GM19328 (cell line): ENCODE measurements around the gene RSPRY1.
A peak's percentile ranks its signal among the peaks of the same experiment; 100 is the strongest.
"Not testable (repeated sequence)": the region's sequence is repeated elsewhere in the genome, so short reads cannot be mapped to it uniquely, and the experiment has no call there.

Source experiments
- ATAC-seq: cut with Tn5 transposase; IDR thresholded peaks from one replicate; pipeline ENCODE4 v1.9.1; 2021; ENCODE audit warnings: mild to moderate bottlenecking, moderate library complexity; ENCODE audit not compliant: unreplicated experiment

Gene RSPRY1

DNA sequence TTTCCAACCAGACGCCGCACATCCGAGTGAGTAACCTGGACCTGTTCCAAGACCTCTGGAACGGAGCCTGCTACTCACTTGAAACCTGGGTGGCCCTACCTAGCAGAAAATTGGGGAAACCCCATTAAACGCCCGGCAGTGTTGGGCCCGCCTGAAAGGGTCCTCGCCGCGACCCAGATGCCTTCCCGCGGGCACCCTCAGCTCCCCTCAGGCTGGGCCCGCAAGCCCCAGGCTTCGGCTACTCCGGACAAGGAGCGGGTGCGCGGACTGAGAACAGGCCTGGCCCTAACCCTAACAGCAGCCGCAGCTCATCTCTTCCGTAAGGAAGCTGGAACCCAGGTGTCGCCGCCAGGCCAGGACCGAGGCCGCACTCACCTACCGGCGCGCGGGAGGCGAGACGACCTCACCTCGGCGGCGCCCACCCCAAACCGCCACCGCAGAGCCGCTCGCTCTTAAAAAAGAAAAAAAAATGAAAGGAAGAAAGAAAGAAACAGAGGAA lies 634 bp upstream of the RSPRY1 start:
- peak; percentile 30 for ATAC-seq

DNA sequence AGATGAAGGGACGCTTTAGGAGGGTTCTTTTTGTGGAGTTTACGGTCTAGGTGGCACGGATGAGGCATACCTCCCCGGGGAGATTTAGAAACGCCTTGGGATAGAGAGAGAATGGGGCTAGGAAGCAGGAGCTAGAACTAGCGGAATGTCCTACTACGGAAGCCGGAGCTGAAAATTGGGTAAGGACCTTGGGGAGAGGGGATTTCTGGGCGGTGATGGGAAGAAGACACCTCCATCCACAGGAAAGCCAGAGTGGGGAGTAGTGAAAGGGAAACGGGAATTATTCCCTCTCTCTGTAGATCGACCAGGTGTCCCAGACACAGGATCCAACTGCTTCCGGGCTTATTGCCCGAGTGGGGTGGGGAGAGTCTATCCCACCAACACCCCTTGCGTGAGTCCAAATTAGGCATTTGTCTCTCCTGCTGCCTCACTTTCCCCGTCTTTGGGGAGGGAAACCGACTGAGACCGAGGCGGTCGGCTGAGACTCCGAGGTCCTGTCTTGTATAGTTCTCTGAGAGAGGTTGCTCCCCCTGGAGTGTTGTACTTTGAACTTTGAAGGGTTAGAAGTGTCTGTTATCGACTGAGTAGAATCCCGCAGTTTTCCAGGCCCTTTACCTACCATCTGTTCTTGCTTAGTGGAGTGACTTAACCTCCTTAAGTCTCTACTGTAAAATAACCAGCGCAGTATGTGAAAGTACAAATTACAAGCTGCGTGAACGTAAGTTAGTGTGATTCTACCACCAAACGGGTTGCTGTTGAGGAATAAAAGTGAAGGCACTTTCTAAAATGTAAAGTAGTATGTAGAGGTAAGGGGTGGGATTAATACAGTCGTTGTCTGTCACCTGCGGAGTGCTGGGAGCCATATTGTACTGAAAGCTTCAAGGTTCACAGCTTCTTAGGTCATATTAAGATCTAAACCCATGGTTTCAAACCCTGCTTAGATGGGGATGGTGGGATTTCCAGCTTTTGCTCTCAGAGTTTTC lies 1.0 kb downstream of the RSPRY1 start:
- no peak for ATAC-seq

DNA sequence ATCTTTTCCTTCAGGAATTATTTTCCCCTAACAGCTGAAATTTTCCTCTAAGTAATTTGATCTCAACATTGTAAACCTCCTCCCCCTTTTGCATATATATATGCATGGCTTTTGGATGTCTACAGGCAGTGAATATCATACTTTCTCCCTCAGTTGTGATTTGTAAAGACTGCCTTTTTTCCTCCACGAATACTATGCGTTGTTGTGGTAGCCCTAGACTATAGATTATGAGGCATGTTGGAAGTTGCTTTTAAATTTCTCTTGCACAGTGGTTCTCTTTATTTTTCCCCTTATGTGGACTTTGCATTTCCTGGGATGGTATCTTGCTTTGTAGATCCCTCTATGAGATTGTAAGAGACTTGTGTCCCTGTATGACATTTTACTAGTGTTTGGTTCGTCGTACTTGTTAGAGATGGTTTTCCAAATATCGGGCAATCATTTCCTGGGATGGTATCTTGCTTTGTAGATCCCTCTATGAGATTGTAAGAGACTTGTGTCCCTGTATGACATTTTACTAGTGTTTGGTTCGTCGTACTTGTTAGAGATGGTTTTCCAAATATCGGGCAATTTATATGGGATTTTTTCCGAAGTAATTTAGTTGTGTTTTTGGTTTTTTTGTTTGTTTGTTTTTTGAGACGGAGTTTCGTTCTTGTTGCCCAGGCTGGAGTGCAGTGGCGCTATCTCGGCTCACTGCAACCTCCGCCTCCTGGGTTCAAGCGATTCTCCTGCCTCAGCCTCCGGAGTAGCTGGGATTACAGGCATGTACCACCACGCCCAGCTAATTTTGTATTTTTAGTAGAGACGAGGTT lies 2.0 kb downstream of the RSPRY1 start:
- ATAC-seq = not testable (repeated sequence)

DNA sequence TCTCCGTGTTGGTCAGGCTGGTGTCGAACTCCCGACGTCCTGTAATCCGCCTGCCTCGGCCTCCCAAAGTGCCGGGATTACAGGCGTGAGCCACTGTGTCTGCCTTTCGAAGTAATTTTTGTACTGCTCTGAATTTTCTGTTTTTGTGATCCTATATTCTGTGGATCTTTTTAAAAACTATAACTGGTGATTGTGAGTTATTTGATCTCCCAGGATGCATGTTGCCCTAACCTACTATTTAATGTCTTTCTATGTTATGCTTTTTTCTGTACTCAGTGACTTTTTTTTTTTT lies 2.5 kb downstream of the RSPRY1 start:
- no peak for ATAC-seq

DNA sequence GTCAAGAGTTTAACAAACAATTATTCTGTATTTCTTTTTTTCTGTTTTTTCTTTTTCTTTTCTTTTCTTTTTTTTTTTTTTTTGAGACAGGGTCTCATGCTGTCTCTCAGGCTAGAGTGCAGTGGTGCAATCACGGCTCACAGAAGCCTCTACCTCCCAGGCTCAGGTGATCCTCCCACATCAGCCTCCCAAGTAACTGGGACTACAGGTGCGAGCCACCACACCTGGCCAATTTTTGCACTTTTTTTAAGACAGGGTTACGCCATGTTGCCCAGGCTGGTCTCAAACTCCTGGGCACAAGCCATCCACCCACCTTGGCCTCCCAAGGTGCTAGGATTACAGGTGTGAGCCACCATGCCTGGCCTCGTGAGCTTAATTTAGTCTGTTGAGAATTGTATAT lies 3.4 kb downstream of the RSPRY1 start:
- not testable (repeated sequence) for ATAC-seq

DNA sequence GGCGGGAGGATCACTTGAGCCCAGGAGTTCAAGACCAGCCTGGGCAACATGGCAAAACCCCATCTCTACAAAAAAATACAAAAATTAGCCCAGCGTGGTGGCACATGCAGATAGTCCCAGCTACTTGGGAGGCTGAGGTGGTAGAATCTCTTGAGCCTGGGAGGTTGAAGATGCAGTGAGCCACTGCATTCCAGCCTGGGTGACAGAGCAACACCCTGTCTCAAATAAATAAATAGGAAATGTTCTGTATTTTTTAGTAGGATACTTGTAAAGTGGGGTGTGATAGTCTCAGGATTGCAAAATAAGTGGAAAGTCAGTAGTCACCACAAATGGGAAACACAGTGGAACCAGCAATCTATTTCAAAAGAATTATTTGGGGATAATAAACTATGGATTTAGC lies 4.0 kb downstream of the RSPRY1 start:
- no peak for ATAC-seq

DNA sequence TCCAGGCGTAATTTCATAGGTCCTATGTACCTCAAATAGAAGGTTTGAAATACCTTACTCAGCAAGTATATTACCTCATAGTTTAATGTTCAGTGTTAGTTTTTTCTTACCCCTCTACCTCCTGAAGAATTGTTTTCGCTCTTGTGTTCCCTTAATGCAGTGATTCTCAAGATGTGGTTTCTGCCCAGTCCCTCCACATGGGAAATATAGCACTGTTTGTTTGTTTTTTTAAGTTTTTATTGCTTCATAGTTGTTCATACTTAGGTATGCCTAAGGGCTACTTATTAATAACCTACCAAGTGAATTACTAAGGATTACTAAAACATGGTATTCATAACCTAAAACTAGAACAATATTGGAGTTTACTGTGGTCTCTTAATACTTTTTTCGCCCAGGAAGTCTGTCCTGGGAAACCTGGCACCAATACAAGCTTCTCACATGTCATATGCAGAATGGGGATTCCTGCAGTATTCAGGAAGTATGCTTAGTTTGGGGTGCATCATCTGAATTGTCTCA lies 5.0 kb downstream of the RSPRY1 start:
- ATAC-seq = no peak

DNA sequence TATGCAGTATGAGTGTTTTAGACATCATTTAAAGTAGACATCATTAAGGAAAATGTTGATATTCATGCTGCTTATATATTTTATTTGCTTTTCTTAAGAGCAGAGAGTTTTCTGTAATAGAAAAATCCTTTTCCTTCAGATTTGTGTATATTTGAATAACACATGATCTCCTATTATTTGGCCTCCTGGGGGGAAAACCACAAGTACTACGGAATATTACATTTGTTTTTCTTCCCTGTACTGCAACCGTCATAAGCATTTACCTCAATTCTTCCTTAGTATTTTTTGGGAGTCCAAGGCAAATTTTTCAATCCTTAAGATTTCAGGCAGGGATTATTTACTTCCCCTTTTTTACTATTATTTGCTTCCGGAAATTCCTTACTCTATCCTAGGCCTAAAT lies 6.0 kb downstream of the RSPRY1 start:
- no peak for ATAC-seq

DNA sequence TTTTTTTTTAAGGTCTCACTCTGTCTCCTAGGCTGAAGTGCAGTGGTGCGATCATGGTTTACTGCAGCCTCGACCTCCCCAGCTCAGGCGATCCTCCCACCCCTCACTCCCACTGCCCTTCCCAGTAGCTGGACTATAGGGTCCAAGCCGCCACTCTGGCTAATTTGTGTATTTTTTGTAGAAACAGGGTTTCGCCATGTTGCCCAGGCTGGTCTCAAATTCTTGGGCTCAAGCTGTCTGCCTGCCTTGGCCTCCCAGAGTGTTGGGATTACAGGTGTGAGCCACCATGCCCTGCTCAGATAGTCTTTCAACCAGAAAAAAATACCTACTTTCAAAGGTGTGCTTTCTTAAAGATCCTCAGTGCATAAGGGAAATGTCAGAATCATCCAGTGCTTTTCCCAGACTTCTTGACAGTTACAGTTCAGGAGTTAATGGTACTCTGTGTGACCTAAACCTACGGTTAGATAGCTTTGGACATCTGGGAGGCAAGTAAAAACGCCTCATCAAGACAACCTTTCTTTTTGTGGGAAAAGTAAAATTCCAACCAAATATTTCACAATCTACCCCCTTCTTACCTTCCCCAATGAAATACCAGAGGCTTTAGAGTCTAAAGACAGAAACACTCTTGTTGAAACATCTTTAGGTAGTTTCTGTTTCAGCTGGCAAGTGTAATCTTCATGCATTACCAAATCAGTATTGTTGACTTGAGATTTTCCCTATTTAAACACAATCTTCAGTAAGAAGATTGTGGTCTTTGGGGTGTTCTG lies 6.8 kb downstream of the RSPRY1 start:
- ATAC-seq = no peak

DNA sequence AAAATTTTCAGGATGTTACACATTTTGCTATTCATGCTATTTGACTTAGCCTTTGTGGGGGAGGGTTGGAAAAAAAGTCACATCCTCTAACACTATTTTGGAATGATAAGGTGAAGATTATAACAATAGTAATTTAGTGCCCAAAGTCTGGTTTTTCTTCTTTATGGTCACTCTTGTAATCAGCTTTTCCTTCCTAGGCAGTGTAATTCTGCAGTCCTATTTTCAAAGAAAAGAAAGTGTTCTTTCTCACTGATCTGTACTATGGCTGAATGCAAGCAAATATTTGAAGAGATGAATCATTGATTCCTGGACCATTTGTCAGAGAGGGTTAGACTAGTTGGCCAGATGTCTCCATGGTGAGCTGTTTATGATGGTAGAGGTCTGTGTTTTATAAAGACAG lies 8.4 kb downstream of the RSPRY1 start:
- no peak for ATAC-seq

DNA sequence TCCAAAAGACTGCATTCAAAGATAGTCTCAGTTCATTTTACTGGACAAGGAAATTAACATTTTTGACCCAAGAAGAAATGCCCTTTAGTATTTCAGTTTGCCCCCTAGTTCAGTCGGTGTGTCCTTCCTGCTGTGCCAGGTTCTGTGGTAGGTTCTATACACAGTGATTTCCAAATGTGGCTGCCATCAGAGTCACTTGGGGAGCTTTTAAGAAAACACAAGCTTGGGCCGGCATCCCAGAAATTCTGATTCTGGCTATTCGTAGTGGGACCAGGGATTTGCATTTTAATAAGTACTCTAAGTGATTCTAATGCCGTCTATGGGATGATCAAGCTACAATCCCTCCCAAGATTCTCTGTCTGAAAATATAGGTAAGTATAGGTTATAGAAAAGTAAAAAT lies 10.2 kb downstream of the RSPRY1 start:
- no peak for ATAC-seq

DNA sequence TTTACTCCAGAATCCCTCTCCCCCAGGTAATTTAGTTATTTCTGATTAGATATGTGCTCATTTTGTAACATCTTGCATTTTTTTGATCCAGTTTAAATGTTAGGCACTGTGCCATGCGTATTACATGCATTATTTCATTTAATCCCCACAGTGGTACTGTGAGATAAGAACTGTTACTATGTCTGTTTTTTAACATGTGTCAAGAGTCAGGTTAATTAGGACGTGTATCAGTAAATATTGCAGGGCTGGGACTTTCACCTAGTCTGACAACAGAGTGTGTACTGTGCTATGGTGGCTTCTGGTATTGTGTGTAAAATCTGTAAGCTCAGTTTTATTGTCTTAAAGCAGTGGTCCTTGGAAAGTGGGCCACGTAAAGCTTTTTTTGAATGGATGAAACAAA lies 10.6 kb downstream of the RSPRY1 start:
- no peak for ATAC-seq

DNA sequence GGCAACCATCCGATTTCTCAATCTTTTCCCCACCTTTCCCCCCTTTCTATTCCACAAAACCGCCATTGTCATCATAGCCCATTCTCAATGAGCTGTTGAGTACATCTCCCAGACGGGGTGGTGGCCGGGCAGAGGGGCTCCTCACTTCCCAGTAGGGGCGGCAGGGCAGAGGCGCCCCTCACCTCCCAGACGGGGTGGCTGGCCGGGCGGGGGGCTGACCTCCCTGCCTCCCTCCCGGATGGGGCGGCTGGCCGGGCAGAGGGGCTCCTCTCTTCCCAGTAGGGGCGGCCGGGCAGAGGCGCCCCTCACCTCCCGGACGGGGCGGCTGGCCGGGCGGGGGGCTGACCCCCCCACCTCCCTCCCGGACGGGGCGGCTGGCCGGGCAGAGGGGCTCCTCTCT lies 14.2 kb downstream of the RSPRY1 start:
- ATAC-seq = not testable (repeated sequence)

DNA sequence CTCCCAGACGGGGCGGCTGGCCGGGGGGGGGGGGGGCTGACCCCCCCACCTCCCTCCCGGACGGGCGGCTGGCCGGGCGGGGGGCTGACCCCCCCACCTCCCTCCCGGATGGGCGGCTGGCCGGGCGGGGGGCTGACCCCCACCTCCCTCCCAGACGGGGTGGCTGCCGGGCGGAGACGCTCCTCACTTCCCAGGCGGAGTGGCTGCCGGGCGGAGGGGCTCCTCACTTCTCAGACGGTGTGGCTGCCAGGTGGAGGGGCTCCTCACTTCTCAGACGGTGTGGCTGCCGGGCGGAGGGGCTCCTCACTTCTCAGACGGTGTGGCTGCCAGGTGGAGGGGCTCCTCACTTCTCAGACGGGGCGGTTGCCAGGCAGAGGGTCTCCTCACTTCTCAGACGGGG lies 14.8 kb downstream of the RSPRY1 start:
- not testable (repeated sequence) for ATAC-seq

DNA sequence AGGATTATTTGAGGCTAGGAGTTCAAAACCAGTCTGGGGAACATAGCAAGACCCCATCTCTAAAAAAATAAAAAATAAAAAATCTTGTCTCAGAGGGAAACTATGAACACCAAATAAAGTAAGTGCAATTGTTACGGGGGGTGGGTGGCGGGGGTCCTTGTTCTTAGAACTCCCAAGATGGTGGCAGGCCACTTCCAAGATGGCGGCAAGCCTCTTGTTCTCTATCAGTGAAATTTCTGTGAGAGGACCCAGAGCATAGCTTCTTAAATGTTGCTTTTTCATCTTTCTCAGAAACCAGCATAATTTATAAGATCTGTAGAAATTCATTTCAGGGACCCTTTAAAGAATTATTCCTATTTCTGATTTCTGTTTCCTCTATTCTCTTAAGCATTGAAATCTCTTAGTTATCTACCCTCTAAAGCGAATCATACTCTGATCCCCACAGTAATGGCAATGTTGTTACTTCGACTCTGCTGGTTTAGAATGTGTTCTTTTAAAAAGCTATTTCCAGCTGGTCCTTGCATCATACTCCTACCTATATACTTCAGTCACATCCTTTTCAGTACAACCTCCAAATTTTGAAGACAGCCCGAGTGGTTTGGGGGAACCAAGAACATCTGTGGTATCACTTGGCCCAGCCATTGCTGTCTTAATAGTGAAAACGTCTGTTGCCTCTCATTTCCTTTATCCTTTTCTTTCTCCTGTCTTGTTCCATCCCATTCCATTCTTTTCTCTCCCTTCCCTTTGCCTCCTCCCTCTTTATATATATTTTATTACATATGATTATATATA lies 16.2 kb downstream of the RSPRY1 start:
- no peak for ATAC-seq

DNA sequence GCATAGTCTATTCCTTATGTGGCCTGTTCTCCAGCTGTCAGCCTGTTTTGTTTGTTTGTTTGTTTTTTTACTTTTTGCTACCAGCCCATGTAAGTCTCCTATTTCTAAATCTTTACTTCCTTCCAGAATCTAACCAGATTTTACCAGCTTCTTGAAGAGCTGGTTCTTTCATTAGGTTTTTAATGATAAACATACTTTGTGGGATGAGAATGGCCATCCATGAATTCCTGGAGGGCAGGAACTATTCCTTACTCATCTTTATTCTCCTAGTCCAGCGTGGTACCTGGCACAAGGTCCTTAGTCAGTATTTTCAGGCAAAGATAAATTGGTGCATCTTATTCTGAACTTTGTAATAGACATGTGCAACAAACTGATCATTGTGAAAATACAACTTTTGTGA lies 17.3 kb downstream of the RSPRY1 start:
- no peak for ATAC-seq

DNA sequence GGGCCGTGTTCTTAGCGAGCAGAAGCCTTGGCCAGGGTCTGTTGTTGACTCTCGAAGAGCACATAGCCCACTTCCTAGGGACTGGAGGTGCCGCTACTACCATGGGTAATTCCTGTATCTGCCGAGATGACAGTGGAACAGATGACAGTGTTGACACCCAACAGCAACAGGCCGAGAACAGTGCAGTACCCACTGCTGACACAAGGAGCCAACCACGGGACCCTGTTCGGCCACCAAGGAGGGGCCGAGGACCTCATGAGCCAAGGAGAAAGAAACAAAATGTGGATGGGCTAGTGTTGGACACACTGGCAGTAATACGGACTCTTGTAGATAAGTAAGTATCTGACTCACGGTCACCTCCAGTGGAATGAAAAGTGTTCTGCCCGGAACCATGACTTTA lies 18.5 kb downstream of the RSPRY1 start:
- no peak for ATAC-seq

DNA sequence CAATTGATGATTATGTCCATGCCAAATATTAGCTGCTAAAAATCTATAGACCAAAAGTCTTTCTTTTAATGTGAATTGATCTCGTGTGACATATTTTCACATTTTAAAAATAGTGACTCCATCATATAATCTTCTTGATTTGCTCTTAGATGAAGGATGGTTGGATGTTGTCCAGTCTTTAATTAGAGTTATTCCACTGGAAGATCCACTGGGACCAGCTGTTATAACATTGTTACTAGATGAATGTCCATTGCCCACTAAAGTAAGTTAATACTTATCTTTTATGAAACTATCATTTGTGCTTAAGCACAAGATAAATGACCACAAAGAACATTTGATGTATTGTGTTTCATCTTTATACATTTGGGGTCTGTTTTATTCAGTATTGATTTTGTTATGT lies 22.8 kb downstream of the RSPRY1 start:
- no peak for ATAC-seq

DNA sequence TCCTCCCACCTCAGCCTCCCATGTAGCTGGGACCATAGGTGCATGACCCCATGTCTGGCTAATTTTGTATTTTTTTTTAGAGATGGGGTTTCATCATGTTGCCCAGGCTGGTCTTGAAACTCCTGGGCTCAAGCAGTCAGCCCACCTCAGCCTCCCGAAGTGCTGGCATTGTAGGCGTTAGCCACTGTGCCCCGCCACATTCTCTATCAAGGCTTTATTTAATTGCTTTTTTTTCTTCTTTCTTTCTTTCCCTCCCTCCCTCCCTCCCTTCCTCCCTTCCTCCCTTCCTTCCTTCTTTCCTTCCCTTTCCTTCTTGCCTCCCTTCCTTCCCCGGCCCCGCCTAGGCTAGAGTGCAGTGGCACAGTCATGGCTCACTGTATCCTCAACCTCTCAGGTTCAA lies 23.7 kb downstream of the RSPRY1 start:
- ATAC-seq = no peak

DNA sequence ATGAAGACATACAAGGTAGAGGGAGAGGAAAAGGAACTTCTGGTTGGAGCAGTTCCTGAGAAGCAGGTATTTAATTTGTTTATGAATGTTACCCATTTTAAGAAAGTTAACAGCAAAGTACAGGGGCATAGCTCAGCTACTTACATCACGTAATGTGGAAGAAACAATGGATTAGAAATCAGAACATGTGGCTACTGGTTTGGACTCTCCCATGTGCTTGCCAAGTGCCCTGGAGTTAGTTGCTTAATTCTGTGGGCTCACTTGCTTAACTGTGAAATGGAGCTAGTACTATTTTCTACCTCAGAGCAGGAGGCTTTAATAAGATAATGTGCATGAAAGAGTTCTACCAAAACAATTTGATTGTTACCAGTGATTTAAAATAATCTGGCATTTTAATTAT lies 27.3 kb downstream of the RSPRY1 start:
- no peak for ATAC-seq
